OCI-LY3 (cell line): Measurements from ENCODE around the gene NEIL3.

Experiments
- H2AFZ ChIP-seq: fragments of 200-600, 300-600 bp; shearing (Covaris generic); 2 replicates; pipeline ENCODE4 v1.6.0; 2014; ENCODE audit warnings: antibody characterized with exemption, low read depth, low read length
- H3K27ac ChIP-seq: fragments of 200-600, 300-600 bp; sonication (generic); 2 replicates; pipeline ENCODE4 v1.5.1; 2014; ENCODE audit warnings: mild to moderate bottlenecking, low read length, moderate library complexity, mixed read lengths
- H3K27me3 ChIP-seq: fragments of 200-600, 300-600 bp; sonication (generic); 2 replicates; pipeline ENCODE4 v1.6.1; 2014; ENCODE audit warnings: low read depth, low read length, mixed read lengths
- H3K36me3 ChIP-seq: fragments of 200-600, 300-600 bp; sonication (generic); replicated peaks from 2 replicates; pipeline ENCODE3; 2014; ENCODE audit warnings: low read depth, low read length, mixed read lengths
- H3K4me1 ChIP-seq: fragments of 300-600, 200-600 bp; sonication (generic); 2 replicates; pipeline ENCODE4 v1.6.1; 2014; ENCODE audit warnings: low read length, mixed read lengths
- H3K4me2 ChIP-seq: fragments of 200-600, 300-600 bp; sonication (generic); 2 replicates; pipeline ENCODE4 v1.6.1; 2014; ENCODE audit warnings: low read length, mixed read lengths
- H3K4me3 ChIP-seq: fragments of 300-600, 200-600 bp; sonication (generic); 2 replicates; pipeline ENCODE4 v1.5.1; 2014; ENCODE audit warnings: antibody characterized with exemption, mild to moderate bottlenecking, low read length, moderate library complexity
- H3K79me2 ChIP-seq: fragments of 300-600, 200-600 bp; shearing (Covaris generic); 2 replicates; pipeline ENCODE4 v1.6.1; 2014; ENCODE audit warnings: mild to moderate bottlenecking, low read length, mixed read lengths
- H3K9ac ChIP-seq: fragments of 300-600, 200-600 bp; shearing (Covaris generic); 2 replicates; pipeline ENCODE4 v1.6.0; 2014; ENCODE audit warnings: mild to moderate bottlenecking, low read length, moderate library complexity
- H3K9me3 ChIP-seq: fragments of 200-600, 300-600 bp; shearing (Covaris generic); 2 replicates; pipeline ENCODE4 v1.6.1; 2014; ENCODE audit warnings: low read length, mixed read lengths; ENCODE audit not compliant: insufficient read depth
- H4K20me1 ChIP-seq: fragments of 200-600, 300-600 bp; sonication (generic); 2 replicates; pipeline ENCODE4 v1.6.1; 2016; ENCODE audit warnings: low read length, mixed read lengths; ENCODE audit not compliant: insufficient read depth
- EZH2phosphoT487 ChIP-seq: fragments of 200-600 bp; shearing (Covaris generic); IDR thresholded peaks from 2 replicates; pipeline ENCODE4 v1.6.1; 2018; ENCODE audit warnings: antibody characterized with exemption, mixed run types, low read depth
- TF ChIP-seq, protein P1 (sequence below): fragments of 200-600, 300-600 bp; sonication (generic); IDR thresholded peaks from 2 replicates; pipeline ENCODE4 v1.5.1; 2014; ENCODE audit warnings: antibody characterized with exemption, low read length, low read depth

Gene NEIL3

DNA sequence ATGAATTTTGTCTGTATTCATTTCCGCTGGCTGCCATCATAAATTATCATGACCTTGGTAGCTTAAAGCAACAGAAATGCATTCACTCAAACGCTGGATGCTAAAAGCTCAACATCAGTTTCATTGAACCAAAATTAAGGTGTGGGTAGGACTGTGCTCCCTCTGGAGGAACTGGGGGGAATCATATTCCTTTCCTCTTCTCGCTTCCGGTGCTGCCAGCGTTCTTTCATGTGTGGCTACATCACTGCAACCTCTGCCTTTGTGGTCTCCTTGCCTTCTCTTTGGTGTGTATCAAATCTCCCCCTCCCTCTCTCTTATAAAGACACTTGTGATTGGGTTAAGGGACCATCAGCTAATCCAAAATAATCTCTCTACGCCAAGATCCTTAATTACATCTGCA, 39.5 kb downstream of the NEIL3 start:
- Histone ChIP-seq H3K9me3 (no peaks in the 10 kb centered on the region), H4K20me1 (no peaks in the 10 kb centered on the region), H3K27ac (no peak overlapping the region), H3K4me1 (no peaks in the 10 kb centered on the region), H3K36me3 (peaks cover 44% of the 10 kb centered on the region), H3K27me3 (no peaks in the 10 kb centered on the region), H3K4me3 (no peak overlapping the region), H3K9ac (no peak overlapping the region), H3K79me2 (no peaks in the 10 kb centered on the region), H3K4me2 (no peak overlapping the region), H2AFZ (no peak overlapping the region)
- TF ChIP-seq, protein P1, sequence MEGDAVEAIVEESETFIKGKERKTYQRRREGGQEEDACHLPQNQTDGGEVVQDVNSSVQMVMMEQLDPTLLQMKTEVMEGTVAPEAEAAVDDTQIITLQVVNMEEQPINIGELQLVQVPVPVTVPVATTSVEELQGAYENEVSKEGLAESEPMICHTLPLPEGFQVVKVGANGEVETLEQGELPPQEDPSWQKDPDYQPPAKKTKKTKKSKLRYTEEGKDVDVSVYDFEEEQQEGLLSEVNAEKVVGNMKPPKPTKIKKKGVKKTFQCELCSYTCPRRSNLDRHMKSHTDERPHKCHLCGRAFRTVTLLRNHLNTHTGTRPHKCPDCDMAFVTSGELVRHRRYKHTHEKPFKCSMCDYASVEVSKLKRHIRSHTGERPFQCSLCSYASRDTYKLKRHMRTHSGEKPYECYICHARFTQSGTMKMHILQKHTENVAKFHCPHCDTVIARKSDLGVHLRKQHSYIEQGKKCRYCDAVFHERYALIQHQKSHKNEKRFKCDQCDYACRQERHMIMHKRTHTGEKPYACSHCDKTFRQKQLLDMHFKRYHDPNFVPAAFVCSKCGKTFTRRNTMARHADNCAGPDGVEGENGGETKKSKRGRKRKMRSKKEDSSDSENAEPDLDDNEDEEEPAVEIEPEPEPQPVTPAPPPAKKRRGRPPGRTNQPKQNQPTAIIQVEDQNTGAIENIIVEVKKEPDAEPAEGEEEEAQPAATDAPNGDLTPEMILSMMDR, result no peak
- TF ChIP-seq EZH2phosphoT487, result no peak

DNA sequence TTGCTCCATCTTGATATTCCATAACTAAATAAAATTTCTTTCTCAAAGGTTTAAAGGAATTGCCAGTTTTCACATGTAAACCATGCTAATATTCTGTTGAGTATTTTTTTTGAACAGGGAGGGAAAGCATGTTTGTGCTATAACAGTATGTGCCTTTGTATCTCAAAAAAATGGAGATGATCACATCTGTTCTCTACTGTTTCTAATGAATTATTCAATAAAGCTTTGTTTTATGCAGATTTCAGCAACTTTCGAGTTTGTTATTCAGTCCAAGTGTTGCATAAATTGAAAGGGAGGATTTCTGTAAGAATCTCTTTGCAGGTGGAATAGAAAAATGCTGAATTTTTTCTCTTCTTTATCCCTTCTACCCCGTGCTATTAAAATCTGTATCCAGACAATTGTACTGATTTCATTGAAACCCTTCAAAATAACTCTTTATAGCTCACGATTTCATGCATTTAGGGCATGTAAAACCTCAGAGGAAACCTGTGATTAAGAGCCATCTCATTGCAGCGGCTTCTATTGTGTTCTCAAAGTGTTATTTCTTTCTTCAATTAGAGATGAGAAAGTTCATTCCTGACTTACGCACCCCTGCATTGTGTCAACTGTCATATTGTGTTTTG, 42.1 kb downstream of the NEIL3 start:
- H3K36me3 ChIP-seq, result peaks cover 33% of the 10 kb centered on the region
- TF ChIP-seq, protein P1, result no peak
- no peak for TF ChIP-seq EZH2phosphoT487
- H3K27ac ChIP-seq, result no peak overlapping the region
- H3K9me3 ChIP-seq, result no peaks in the 10 kb centered on the region
- H2AFZ ChIP-seq, result no peak overlapping the region
- no peak overlapping the region for H3K9ac ChIP-seq
- H3K79me2 ChIP-seq, result no peaks in the 10 kb centered on the region
- no peak overlapping the region for H3K4me2 ChIP-seq
- no peaks in the 10 kb centered on the region for H4K20me1 ChIP-seq
- H3K4me3 ChIP-seq, result no peak overlapping the region
- no peaks in the 10 kb centered on the region for H3K27me3 ChIP-seq
- H3K4me1 ChIP-seq, result no peaks in the 10 kb centered on the region

DNA sequence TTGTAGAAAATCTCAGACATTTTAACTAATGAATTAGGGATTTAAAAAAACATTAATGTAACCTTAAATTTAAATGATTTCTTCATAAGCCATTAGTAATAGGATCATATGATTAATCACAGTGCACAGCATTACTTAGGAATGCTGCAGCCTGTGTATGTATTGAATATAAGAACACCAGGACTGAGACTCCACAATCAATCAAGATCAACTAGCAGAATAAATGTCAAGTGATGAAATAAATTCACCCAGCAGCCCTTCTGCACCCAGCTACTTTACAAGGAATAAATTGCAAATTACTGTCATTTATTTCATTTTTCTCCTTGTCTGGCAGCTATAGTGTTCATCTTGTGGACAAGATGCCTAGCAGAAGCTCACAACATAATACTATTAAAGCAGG, 46.5 kb downstream of the NEIL3 start:
- Histone ChIP-seq H3K4me3 (no peak overlapping the region), H3K79me2 (no peaks in the 10 kb centered on the region), H3K36me3 (peaks cover 25% of the 10 kb centered on the region), H2AFZ (no peak overlapping the region), H3K4me1 (no peaks in the 10 kb centered on the region), H3K9me3 (no peaks in the 10 kb centered on the region), H4K20me1 (no peaks in the 10 kb centered on the region), H3K27ac (no peak overlapping the region), H3K9ac (no peak overlapping the region), H3K27me3 (no peaks in the 10 kb centered on the region), H3K4me2 (no peak overlapping the region)
- TF ChIP-seq, protein P1, result no peak
- TF ChIP-seq EZH2phosphoT487, result no peak

DNA sequence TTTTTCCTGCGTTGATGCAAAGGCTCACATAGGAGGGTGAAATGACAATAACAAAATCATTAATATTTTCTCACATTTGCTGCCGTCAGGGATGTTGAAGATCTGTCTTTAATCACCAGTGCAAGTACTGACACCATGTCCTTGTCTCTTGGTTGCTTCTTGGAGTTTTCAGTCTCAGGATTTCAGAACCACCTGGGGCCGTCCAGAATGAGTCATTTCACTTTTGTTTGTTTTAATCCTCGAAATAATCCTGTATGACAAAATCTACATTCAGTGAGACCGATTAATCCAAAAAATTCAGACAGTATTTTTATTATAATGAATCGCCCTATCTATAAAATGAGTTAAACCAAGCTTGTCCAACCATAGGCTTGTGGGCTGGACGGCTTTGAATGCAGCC, 47.2 kb downstream of the NEIL3 start:
- TF ChIP-seq EZH2phosphoT487, result no peak
- TF ChIP-seq, protein P1, result no peak
- Histone ChIP-seq H3K27me3 (no peaks in the 10 kb centered on the region), H2AFZ (no peak overlapping the region), H4K20me1 (no peaks in the 10 kb centered on the region), H3K9ac (no peak overlapping the region), H3K4me3 (no peak overlapping the region), H3K79me2 (no peaks in the 10 kb centered on the region), H3K4me1 (no peaks in the 10 kb centered on the region), H3K9me3 (no peaks in the 10 kb centered on the region), H3K4me2 (no peak overlapping the region), H3K36me3 (peaks cover 23% of the 10 kb centered on the region), H3K27ac (no peak overlapping the region)
